OCI-LY1 (cell line): ENCODE data around the gene ASCC1.

ENCODE experiments used
- H2AFZ ChIP-seq: fragments of 200-600 bp; sonication (generic), shearing (Covaris generic); 2 replicates; pipeline ENCODE4 v1.6.0; 2014; ENCODE audit warnings: antibody characterized with exemption, mild to moderate bottlenecking, low read length
- H3F3A ChIP-seq: fragments of 200-600 bp; sonication (generic), shearing (Covaris generic); 2 replicates; pipeline ENCODE4 v1.6.0; 2014; ENCODE audit warnings: mild to moderate bottlenecking, antibody characterized with exemption, low read length, moderate library complexity; ENCODE audit not compliant: insufficient read depth
- H3K27ac ChIP-seq: fragments of 200-600 bp; sonication (generic); 2 replicates; pipeline ENCODE4 v1.5.1; 2014; ENCODE audit warnings: low read length, mixed run types, mild to moderate bottlenecking, low read depth; ENCODE audit not compliant: poor library complexity, severe bottlenecking
- H3K27me3 ChIP-seq: fragments of 200-600 bp; sonication (generic); 2 replicates; pipeline ENCODE4 v1.6.0; 2014; ENCODE audit warnings: antibody characterized with exemption, mild to moderate bottlenecking, low read length, moderate library complexity; ENCODE audit not compliant: insufficient read depth
- H3K36me3 ChIP-seq: fragments of 200-600 bp; sonication (generic); 2 replicates; pipeline ENCODE4 v1.6.1; 2014; ENCODE audit warnings: mild to moderate bottlenecking, antibody characterized with exemption, low read length, moderate library complexity, mixed read lengths; ENCODE audit not compliant: insufficient read depth
- H3K4me1 ChIP-seq: fragments of 200-600 bp; sonication (generic); 2 replicates; pipeline ENCODE4 v1.5.1; 2014; ENCODE audit warnings: mild to moderate bottlenecking, low read length, moderate library complexity; ENCODE audit not compliant: insufficient read depth, severe bottlenecking
- H3K4me2 ChIP-seq: fragments of 200-600 bp; sonication (generic), shearing (Covaris generic); 2 replicates; pipeline ENCODE4 v1.6.1; 2014; ENCODE audit warnings: low read length
- H3K4me3 ChIP-seq: fragments of 200-600 bp; sonication (generic); 2 replicates; pipeline ENCODE4 v1.5.1; 2014; ENCODE audit warnings: low read length, low read depth, mild to moderate bottlenecking, mixed read lengths; ENCODE audit not compliant: poor library complexity, severe bottlenecking
- H3K79me2 ChIP-seq: fragments of 200-600 bp; shearing (Covaris generic); 2 replicates; pipeline ENCODE4 v1.6.1; 2016; ENCODE audit warnings: mixed run types, low read length, mixed read lengths; ENCODE audit not compliant: insufficient read depth
- H3K9ac ChIP-seq: fragments of 200-600 bp; sonication (generic), shearing (Covaris generic); 2 replicates; pipeline ENCODE4 v1.6.1; 2014; ENCODE audit warnings: mild to moderate bottlenecking, low read length, mixed read lengths
- H3K9me2 ChIP-seq: fragments of 200-600 bp; sonication (generic), shearing (Covaris generic); 2 replicates; pipeline ENCODE4 v1.6.1; 2014; ENCODE audit warnings: low read depth, mild to moderate bottlenecking, low read length, mixed read lengths
- H3K9me3 ChIP-seq: fragments of 200-600 bp; shearing (Covaris generic); 2 replicates; pipeline ENCODE4 v1.6.1; 2014; ENCODE audit warnings: low read length, mixed read lengths
- H4K20me1 ChIP-seq: fragments of 200-600 bp; sonication (generic), shearing (Covaris generic); 2 replicates; pipeline ENCODE4 v1.6.0; 2016; ENCODE audit warnings: mild to moderate bottlenecking, low read length; ENCODE audit not compliant: insufficient read depth
- CTCF ChIP-seq: fragments of 200-600 bp; sonication (generic), shearing (Covaris generic); IDR thresholded peaks from 2 replicates; pipeline ENCODE4 v1.5.1; 2017; ENCODE audit warnings: mild to moderate bottlenecking, antibody characterized with exemption, low read length, moderate library complexity, mixed read lengths
- EZH2 ChIP-seq: fragments of 200-600 bp; sonication (generic), shearing (Covaris generic); IDR thresholded peaks from 2 replicates; pipeline ENCODE4 v1.8.0; 2017; ENCODE audit warnings: borderline replicate concordance, mixed run types, mild to moderate bottlenecking, antibody characterized with exemption, low read length, moderate library complexity, mixed read lengths

The ASCC1 gene

DNA sequence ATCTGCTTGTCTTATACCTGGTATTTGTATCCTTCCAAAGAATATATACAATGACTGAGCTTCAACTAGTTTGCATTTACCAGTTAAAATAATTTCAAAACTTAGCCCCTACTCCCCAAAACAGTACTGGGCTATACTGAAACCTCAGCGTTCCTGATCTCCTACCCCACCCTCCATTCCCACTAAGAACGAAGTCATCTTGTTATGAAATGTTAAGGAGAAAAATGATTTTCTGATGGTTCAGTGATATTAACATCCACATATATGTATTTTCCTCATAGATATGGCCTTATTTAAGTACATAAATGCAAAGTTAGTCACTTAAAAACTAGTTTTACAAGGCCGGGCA lies 29.1 kb downstream of the ASCC1 start:
- Histone ChIP-seq H3K27ac (no peak overlapping the region), H3K4me2 (peak overlapping the region; percentile 2; the same call in 1 of the 2 replicates), H3K4me3 (no peak overlapping the region), H3K9me3 (peaks cover 6% of the 10 kb centered on the region; the same call in 1 of the 2 replicates), H3K27me3 (no peaks in the 10 kb centered on the region), H2AFZ (no peak overlapping the region), H3K79me2 (no peaks in the 10 kb centered on the region), H3K36me3 (peaks cover 32% of the 10 kb centered on the region), H4K20me1 (no peaks in the 10 kb centered on the region), H3K4me1 (peaks cover 5% of the 10 kb centered on the region), H3K9ac (no peak overlapping the region), H3F3A (no peaks in the 10 kb centered on the region), H3K9me2 (no peaks in the 10 kb centered on the region)
- TF ChIP-seq EZH2 (no peak), CTCF (no peak)

DNA sequence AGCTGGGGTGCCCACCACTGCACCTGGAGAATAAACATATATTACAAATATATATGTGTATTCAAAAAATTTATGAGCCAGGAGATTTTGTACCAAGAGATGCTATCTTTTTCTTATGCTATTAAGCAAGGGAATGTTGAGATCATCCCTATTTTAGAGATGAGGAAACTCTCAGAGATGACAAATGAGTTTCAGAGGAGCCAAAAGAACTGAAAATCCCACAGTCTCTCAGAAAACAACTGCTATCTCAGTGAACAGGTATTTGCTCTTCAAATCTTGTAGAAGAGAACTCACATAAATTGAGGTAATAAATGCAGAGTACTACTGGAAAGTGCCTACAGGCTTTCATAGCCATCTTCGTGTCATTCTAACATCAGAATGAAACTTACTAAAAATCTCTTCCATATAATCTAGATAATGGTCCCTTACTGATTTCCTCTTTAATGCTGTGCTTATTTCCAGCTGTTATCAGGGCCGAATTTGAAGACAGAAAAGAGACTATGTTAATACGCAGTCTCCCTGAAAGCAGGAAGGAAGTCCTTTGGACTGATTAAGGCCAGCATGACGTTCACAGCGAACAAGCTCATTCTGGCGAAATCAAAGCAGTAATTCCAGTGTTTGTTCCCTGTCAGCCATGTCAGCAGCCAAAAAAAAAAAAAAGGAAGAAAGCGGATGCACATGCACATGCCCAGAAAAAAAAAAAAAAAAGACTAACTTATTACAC lies 29.7 kb downstream of the ASCC1 start:
- Histone ChIP-seq H3K9me3 (peaks cover 6% of the 10 kb centered on the region; the same call in 1 of the 2 replicates), H3K9ac (no peak overlapping the region), H3K79me2 (no peaks in the 10 kb centered on the region), H3K4me1 (peaks cover 5% of the 10 kb centered on the region), H3K36me3 (peaks cover 35% of the 10 kb centered on the region), H3K4me3 (no peak overlapping the region), H2AFZ (no peak overlapping the region), H3K9me2 (no peaks in the 10 kb centered on the region), H3K27me3 (no peaks in the 10 kb centered on the region), H3F3A (no peaks in the 10 kb centered on the region), H3K27ac (no peak overlapping the region), H3K4me2 (peak overlapping the region; percentile 2; the same call in 1 of the 2 replicates), H4K20me1 (no peaks in the 10 kb centered on the region)
- no peak for TF ChIP-seq EZH2
- TF ChIP-seq CTCF, result no peak

GRCh38 chr10:72184156-72184555 lies 31.9 kb downstream of the ASCC1 start:
- H3K4me1 ChIP-seq, result peaks cover 5% of the 10 kb centered on the region
- TF ChIP-seq CTCF (no peak), EZH2 (no peak)
- no peaks in the 10 kb centered on the region for H4K20me1 ChIP-seq
- no peaks in the 10 kb centered on the region for H3F3A ChIP-seq
- no peaks in the 10 kb centered on the region for H3K79me2 ChIP-seq
- no peak overlapping the region for H3K9ac ChIP-seq
- H2AFZ ChIP-seq, result no peak overlapping the region
- H3K9me2 ChIP-seq, result no peaks in the 10 kb centered on the region
- no peaks in the 10 kb centered on the region for H3K27me3 ChIP-seq
- H3K4me3 ChIP-seq, result no peak overlapping the region
- peaks cover 6% of the 10 kb centered on the region; the same call in 1 of the 2 replicates for H3K9me3 ChIP-seq
- peaks cover 32% of the 10 kb centered on the region for H3K36me3 ChIP-seq
- no peak overlapping the region for H3K27ac ChIP-seq
- no peak overlapping the region for H3K4me2 ChIP-seq
